C1 segment of cervical spinal cord (tissue), 14 donors: ENCODE results near the gene BCL3.
A peak's percentile ranks its signal among the peaks of the same experiment; 100 is the strongest.

Source experiments
- DNase-seq, 14 donors: peaks; one replicate each; lab custom pipeline; 2025; lab: John Stamatoyannopoulos, UW

BCL3 gene

GRCh38 chr19:44741258-44741731, 7.2 kb upstream of the BCL3 start:
- DNase-seq, result no peak

- DNase-seq, result peak; percentile 27 to 91 (median 76)
Measured at GRCh38 chr19:44741841-44742329, 6.6 kb upstream of the BCL3 start.

GRCh38 chr19:44742330-44743061, 6.0 kb upstream of the BCL3 start:
- DNase-seq, result no peak

GRCh38 chr19:44744871-44745332, 3.6 kb upstream of the BCL3 start:
- no peak for DNase-seq

- DNase-seq, result no peak
Measured at GRCh38 chr19:44745341-44745831, 3.1 kb upstream of the BCL3 start.

- no peak for DNase-seq
Measured at GRCh38 chr19:44745887-44746600, 2.5 kb upstream of the BCL3 start.

GRCh38 chr19:44746616-44746945, 1.9 kb upstream of the BCL3 start:
- no peak for DNase-seq

- DNase-seq, result peak in 13 of 14 donors; percentile 2 to 93 (median 56)
Measured at GRCh38 chr19:44746946-44747738, 1.4 kb upstream of the BCL3 start.

- DNase-seq, result peak in 7 of 14 donors; percentile 39 to 74 (median 57)
Measured at GRCh38 chr19:44747739-44748425, 626 bp upstream of the BCL3 start.

- DNase-seq, result no peak
Measured at GRCh38 chr19:44749292-44749691, 784 bp downstream of the BCL3 start.

GRCh38 chr19:44749994-44750393, 1.5 kb downstream of the BCL3 start:
- no peak for DNase-seq

GRCh38 chr19:44752123-44752815, 3.8 kb downstream of the BCL3 start:
- DNase-seq, result no peak

- DNase-seq, result peak in 10 of 14 donors; percentile 27 to 78 (median 43)
Measured at GRCh38 chr19:44752816-44753625, 4.5 kb downstream of the BCL3 start.

GRCh38 chr19:44753626-44753931, 5.1 kb downstream of the BCL3 start:
- DNase-seq, result no peak

- DNase-seq, result peak in 8 of 14 donors; percentile 18 to 76 (median 25)
Measured at GRCh38 chr19:44753932-44754749, 5.6 kb downstream of the BCL3 start.

GRCh38 chr19:44754750-44755080, 6.2 kb downstream of the BCL3 start:
- DNase-seq, result no peak

- DNase-seq, result no peak
Measured at GRCh38 chr19:44755219-44755618, 6.7 kb downstream of the BCL3 start.

- no peak for DNase-seq
Measured at GRCh38 chr19:44756089-44756562, 7.6 kb downstream of the BCL3 start.
